Gastroesophageal sphincter (tissue), 4 donors: ENCODE results near the gene SFXN2. TPM values are rescaled to one million over a fixed set of nuclear protein-coding genes. Genes with fewer than 3 reads are reported as not detected.
A peak's percentile ranks its signal among the peaks of the same experiment; 100 is the strongest.

ENCODE experiments used
- ATAC-seq: fragments of 150-250 bp; one replicate; pipeline ENCODE4 v1.9.1; 2016; ENCODE audit warnings: mild to moderate bottlenecking, moderate library complexity
- H3K27ac ChIP-seq, 4 donors: fragments of 200-600 bp; sonication (generic) in 3 of 4; 1 replicate in 3 of 4; 2 replicates in 1 of 4; pipeline ENCODE4 v1.5.1; 2016 to 2019
- H3K27me3 ChIP-seq: fragments of 200-600 bp; sonication (generic); one replicate; pipeline ENCODE4 v1.5.1; 2019
- H3K36me3 ChIP-seq, 2 donors: fragments of 200-600 bp; sonication (generic); one replicate each; pipeline ENCODE4 v1.5.1; 2019; ENCODE audit warnings: control low read depth in 1 of 2
- H3K4me1 ChIP-seq, 3 donors: fragments of 200-600 bp; sonication (generic); 1 replicate in 2 of 3; 2 replicates in 1 of 3; pipeline ENCODE4 v1.5.1; 2016 to 2019; ENCODE audit warnings: control low read depth in 2 of 3
- H3K4me3 ChIP-seq, 2 donors: fragments of 200-600 bp; sonication (generic); one replicate each; pipeline ENCODE4 v1.5.1; 2019; ENCODE audit warnings: mild to moderate bottlenecking in 1 of 2, moderate library complexity in 1 of 2
- H3K9me3 ChIP-seq, 3 donors: fragments of 200-600 bp; sonication (generic); one replicate each; pipeline ENCODE4 v1.5.1; 2017 to 2019; ENCODE audit warnings: control low read depth in 2 of 3
- CTCF ChIP-seq, 4 experiments: fragments of 200-600 bp in 2 of 4; fragments of 450-650 bp in 2 of 4; sonication (generic) in 1 of 4; IDR thresholded peaks; one replicate each; pipeline ENCODE4 v1.5.1; 2017 to 2019; ENCODE audit warnings: antibody characterized with exemption in 4 of 4, mild to moderate bottlenecking in 2 of 4, moderate library complexity in 2 of 4
- EP300 ChIP-seq: sonication (generic); formaldehyde crosslinking; IDR thresholded peaks from one replicate; pipeline ENCODE4 v1.6.1; 2017; ENCODE audit warnings: antibody characterized with exemption, mild to moderate bottlenecking
- POLR2A ChIP-seq, 2 donors: fragments of 450-650 bp; IDR thresholded peaks; one replicate each; pipeline ENCODE4 v1.6.1; 2017; ENCODE audit warnings: antibody characterized with exemption in 2 of 2, mild to moderate bottlenecking in 2 of 2, moderate library complexity in 1 of 2
- POLR2AphosphoS5 ChIP-seq: sonication (generic); formaldehyde crosslinking; IDR thresholded peaks from one replicate; pipeline ENCODE4 v1.6.1; 2017; ENCODE audit warnings: antibody characterized with exemption
- WGBS, 2 donors: methylation state at CpG; one replicate each; pipeline ENCODE4 v1.1.5; 2018; ENCODE audit warnings: low coverage in 1 of 2; 5-methylcytosine and 5-hydroxymethylcytosine counted together
- total RNA-seq, 4 donors: library from RNA; depleted of rRNA; stranded (reverse); fragments of >200 nt; gene quantifications; one replicate each; pipeline ENCODE4 v1.1.0, GENCODE V29; 2016

SFXN2 gene
- total RNA-seq, 4 donors from 2014 or later = 0.45 to 3.2 (median 1.2) TPM

- TF ChIP-seq CTCF (IDR thresholded peaks at IDR 0.05) (no peak), POLR2AphosphoS5 (no peak), POLR2A (IDR thresholded peaks at IDR 0.05) (no peak), EP300 (no peak)
- Histone ChIP-seq H3K27ac (peak overlapping the region in 1 of 4 donors; percentile 78), H3K36me3 (peaks cover 0 to 19% of the 10 kb centered on the region in 2 donors), H3K4me1 (peaks cover 4 to 64% (median 42%) of the 10 kb centered on the region in 3 donors), H3K9me3 (no peaks in the 10 kb centered on the region), H3K27me3 (no peaks in the 10 kb centered on the region), H3K4me3 (no peak overlapping the region)
- 80 to 85% methylated on average over 2 to 8 of the region's 9 CpGs for WGBS, 2 donors
- no peak for ATAC-seq
Measured at GRCh38 chr10:102678068-102678400, 36.4 kb upstream of the SFXN2 start.

GRCh38 chr10:102678842-102679289 lies 35.6 kb upstream of the SFXN2 start:
- H3K27ac ChIP-seq = peak overlapping the region in 1 of 4 donors; percentile 7
- H3K36me3 ChIP-seq = peaks cover 0 to 27% of the 10 kb centered on the region in 2 donors
- ATAC-seq = peak; percentile 19
- TF ChIP-seq EP300 (no peak), CTCF (IDR thresholded peaks at IDR 0.05) (peak in 2 of 4 experiments; percentile 37 to 68)
- no peaks in the 10 kb centered on the region for H3K9me3 ChIP-seq
- H3K4me1 ChIP-seq = peaks cover 4 to 55% (median 35%) of the 10 kb centered on the region in 3 donors
- WGBS, 2 donors = no CpG with 5 or more reads among the region's 9 CpGs
- no peaks in the 10 kb centered on the region for H3K27me3 ChIP-seq
- H3K4me3 ChIP-seq = no peak overlapping the region

- ATAC-seq = no peak
- TF ChIP-seq EP300 = no peak
- no peak for TF ChIP-seq CTCF (IDR thresholded peaks at IDR 0.05)
- no peak for TF ChIP-seq POLR2AphosphoS5
- TF ChIP-seq POLR2A (IDR thresholded peaks at IDR 0.05) = no peak
- no peaks in the 10 kb centered on the region for H3K9me3 ChIP-seq
- H3K36me3 ChIP-seq = peaks cover 0 to 34% of the 10 kb centered on the region in 2 donors
- peaks cover 2 to 48% (median 27%) of the 10 kb centered on the region in 3 donors for H3K4me1 ChIP-seq
- H3K4me3 ChIP-seq = no peak overlapping the region
- no peak overlapping the region for H3K27ac ChIP-seq
- no peaks in the 10 kb centered on the region for H3K27me3 ChIP-seq
- WGBS, 2 donors = 92 to 93% methylated on average over 3 to 4 of the region's 4 CpGs
Measured at GRCh38 chr10:102679596-102679995, 34.8 kb upstream of the SFXN2 start.

DNA sequence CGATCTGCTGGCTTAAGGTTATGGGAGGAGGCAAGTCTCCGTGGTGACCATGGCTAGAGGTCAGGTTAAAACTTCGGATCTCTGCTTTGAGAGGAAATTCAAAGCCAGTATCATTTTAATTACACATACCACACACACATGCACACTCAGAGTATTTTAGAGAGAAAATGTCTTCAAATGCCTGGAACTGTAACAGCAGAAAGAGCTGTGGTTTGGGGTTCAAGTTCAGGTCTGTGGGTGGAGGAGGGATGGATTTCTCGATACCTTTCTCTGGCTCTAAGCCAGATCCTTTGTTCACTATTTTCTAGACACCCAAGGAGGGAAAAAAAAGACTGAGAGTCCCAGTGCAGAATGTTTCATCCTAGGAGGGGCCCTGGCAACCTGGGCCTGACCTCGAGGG lies 32.7 kb upstream of the SFXN2 start:
- ATAC-seq = no peak
- Histone ChIP-seq H3K36me3 (peaks cover 0 to 48% of the 10 kb centered on the region in 2 donors), H3K4me1 (peaks cover 0 to 27% (median 10%) of the 10 kb centered on the region in 3 donors), H3K9me3 (no peaks in the 10 kb centered on the region), H3K27me3 (no peaks in the 10 kb centered on the region), H3K27ac (no peak overlapping the region), H3K4me3 (no peak overlapping the region)
- 58 to 60% methylated on average over 4 of the region's 5 CpGs for WGBS, 2 donors
- TF ChIP-seq POLR2AphosphoS5 = no peak
- TF ChIP-seq EP300 = no peak
- no peak for TF ChIP-seq CTCF (IDR thresholded peaks at IDR 0.05)

DNA sequence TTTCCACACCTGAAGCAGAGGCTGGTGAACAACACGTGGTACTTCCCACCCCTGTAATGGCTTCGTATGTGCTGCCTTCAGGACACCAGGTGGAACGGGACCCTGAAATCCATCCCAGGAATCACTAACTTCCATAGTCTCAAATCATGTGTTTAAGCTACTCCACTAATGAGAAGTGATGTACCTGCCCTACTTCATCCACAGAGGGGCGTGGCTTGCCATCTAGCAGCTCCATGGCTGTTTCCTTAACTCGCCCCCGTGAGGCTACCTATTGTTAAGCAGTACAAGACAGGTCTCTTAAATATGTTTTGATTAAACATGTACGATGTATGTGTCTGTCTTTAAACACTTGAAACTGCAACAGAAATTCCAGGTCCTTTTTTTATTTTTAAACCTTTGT lies 32.0 kb upstream of the SFXN2 start:
- no peak overlapping the region for H3K4me3 ChIP-seq
- no peaks in the 10 kb centered on the region for H3K27me3 ChIP-seq
- no peaks in the 10 kb centered on the region for H3K9me3 ChIP-seq
- ATAC-seq = no peak
- peaks cover 0 to 20% (median 3%) of the 10 kb centered on the region in 3 donors for H3K4me1 ChIP-seq
- TF ChIP-seq POLR2A (IDR thresholded peaks at IDR 0.05) (no peak), POLR2AphosphoS5 (no peak), EP300 (no peak), CTCF (IDR thresholded peaks at IDR 0.05) (no peak)
- WGBS, 2 donors = 80 to 87% methylated on average over 2 to 6 of the region's 7 CpGs
- H3K36me3 ChIP-seq = peaks cover 0 to 54% of the 10 kb centered on the region in 2 donors
- no peak overlapping the region for H3K27ac ChIP-seq
